Measurements from ENCODE around the gene PLPPR3. TPM values are rescaled to one million over a fixed set of nuclear protein-coding genes. Genes with fewer than 3 reads are reported as not detected.
A peak's percentile ranks its signal among the peaks of the same experiment; 100 is the strongest.
"Not testable (repeated sequence)": the region's sequence is repeated elsewhere in the genome, so short reads cannot be mapped to it uniquely, and the experiment has no call there.

The PLPPR3 gene
- total RNA-seq, 2 donors from 2014 or later: not detected

GRCh38 chr19:861141-861755, 39.5 kb upstream of the PLPPR3 start:
- ATAC-seq (replicated peaks in 1 of 2) (no peak), DNase-seq (no peak)
- H3K27ac Mint-ChIP-seq: no peak overlapping the region
- H3K4me3 Mint-ChIP-seq: peak overlapping the region; percentile 51 to 61
- H3K9me3 Mint-ChIP-seq: no peaks in the 10 kb centered on the region
- peaks cover 15% of the 10 kb centered on the region for H3K4me1 Mint-ChIP-seq (ENCODE audit: low read depth)
- no peaks in the 10 kb centered on the region for H3K36me3 Mint-ChIP-seq (ENCODE audit: insufficient read depth in 2 of 2)
- peaks cover 5% of the 10 kb centered on the region for H3K27me3 Mint-ChIP-seq (ENCODE audit: low read depth)

GRCh38 chr19:858868-859843, 37.4 kb upstream of the PLPPR3 start, which contains the start of gene CFD:
Gene CFD (plus strand): TSS chr19:859664. CDS start chr19:859690, 26 bp downstream.
- ATAC-seq (replicated peaks in 1 of 2): no peak
- H3K4me1 Mint-ChIP-seq (ENCODE audit: low read depth): peaks cover 15% of the 10 kb centered on the region
- no peaks in the 10 kb centered on the region for H3K36me3 Mint-ChIP-seq (ENCODE audit: insufficient read depth in 2 of 2)
- no peak within 1 kb of the TSS for H3K27ac Mint-ChIP-seq
- no peak for DNase-seq
- H3K9me3 Mint-ChIP-seq: no peaks in the 10 kb centered on the region
- peak within 1 kb of the TSS; percentile 61 to 62 for H3K4me3 Mint-ChIP-seq
- peaks cover 5% of the 10 kb centered on the region for H3K27me3 Mint-ChIP-seq (ENCODE audit: low read depth)

- no peaks in the 10 kb centered on the region for H3K9me3 Mint-ChIP-seq
- H3K27ac Mint-ChIP-seq: no peak overlapping the region
- peaks cover 9% of the 10 kb centered on the region for H3K4me1 Mint-ChIP-seq (ENCODE audit: low read depth)
- no peak overlapping the region for H3K4me3 Mint-ChIP-seq
- no peak for DNase-seq
- no peaks in the 10 kb centered on the region for H3K36me3 Mint-ChIP-seq (ENCODE audit: insufficient read depth in 2 of 2)
- no peak for ATAC-seq (replicated peaks in 1 of 2)
- H3K27me3 Mint-ChIP-seq (ENCODE audit: low read depth): peaks cover 5% of the 10 kb centered on the region
These were observed 36.5 kb upstream of the PLPPR3 start for GRCh38 chr19:858284-858683.

GRCh38 chr19:855566-856120, 33.9 kb upstream of the PLPPR3 start:
- Mint-ChIP-seq H3K27ac (no peak overlapping the region), H3K4me3 (no peak overlapping the region), H3K27me3 (ENCODE audit: low read depth) (peaks cover 5% of the 10 kb centered on the region), H3K36me3 (ENCODE audit: insufficient read depth in 2 of 2) (no peaks in the 10 kb centered on the region), H3K9me3 (no peaks in the 10 kb centered on the region), H3K4me1 (ENCODE audit: low read depth) (no peaks in the 10 kb centered on the region)
- ATAC-seq (replicated peaks in 1 of 2): no peak
- no peak for DNase-seq

GRCh38 chr19:855142-855541, 33.4 kb upstream of the PLPPR3 start:
- H3K9me3 Mint-ChIP-seq: no peaks in the 10 kb centered on the region
- no peak overlapping the region for H3K27ac Mint-ChIP-seq
- peaks cover 5% of the 10 kb centered on the region for H3K27me3 Mint-ChIP-seq (ENCODE audit: low read depth)
- no peaks in the 10 kb centered on the region for H3K36me3 Mint-ChIP-seq (ENCODE audit: insufficient read depth in 2 of 2)
- no peaks in the 10 kb centered on the region for H3K4me1 Mint-ChIP-seq (ENCODE audit: low read depth)
- no peak for DNase-seq
- no peak overlapping the region for H3K4me3 Mint-ChIP-seq
- ATAC-seq (replicated peaks in 1 of 2): no peak

- no peak for ATAC-seq (replicated peaks in 1 of 2)
- H3K9me3 Mint-ChIP-seq: no peaks in the 10 kb centered on the region
- no peak overlapping the region for H3K27ac Mint-ChIP-seq
These were observed 32.8 kb upstream of the PLPPR3 start for GRCh38 chr19:854549-854948.

GRCh38 chr19:853614-854220, 32.0 kb upstream of the PLPPR3 start:
- not testable (repeated sequence) for H3K4me3 Mint-ChIP-seq; DNase-seq; H3K4me1 Mint-ChIP-seq (ENCODE audit: low read depth); H3K27me3 Mint-ChIP-seq (ENCODE audit: low read depth); H3K9me3 Mint-ChIP-seq; ATAC-seq (replicated peaks in 1 of 2); H3K36me3 Mint-ChIP-seq (ENCODE audit: insufficient read depth in 2 of 2); H3K27ac Mint-ChIP-seq

More at GRCh38 chr19:854549-854948, 32.8 kb upstream of the PLPPR3 start:
- peaks cover 5% of the 10 kb centered on the region for H3K27me3 Mint-ChIP-seq (ENCODE audit: low read depth)
- H3K4me3 Mint-ChIP-seq: no peak overlapping the region
- H3K4me1 Mint-ChIP-seq (ENCODE audit: low read depth): no peaks in the 10 kb centered on the region
- DNase-seq: no peak
- H3K36me3 Mint-ChIP-seq (ENCODE audit: insufficient read depth in 2 of 2): no peaks in the 10 kb centered on the region

GRCh38 chr19:853014-853585, 31.3 kb upstream of the PLPPR3 start:
- ATAC-seq (replicated peaks in 1 of 2) (no peak), DNase-seq (no peak)
- H3K9me3 Mint-ChIP-seq: no peaks in the 10 kb centered on the region
- H3K27ac Mint-ChIP-seq: no peak overlapping the region
- no peaks in the 10 kb centered on the region for H3K4me1 Mint-ChIP-seq (ENCODE audit: low read depth)
- H3K36me3 Mint-ChIP-seq (ENCODE audit: insufficient read depth in 2 of 2): no peaks in the 10 kb centered on the region
- H3K4me3 Mint-ChIP-seq: no peak overlapping the region
- H3K27me3 Mint-ChIP-seq (ENCODE audit: low read depth): peaks cover under 1% of the 10 kb centered on the region

- ATAC-seq (replicated peaks in 1 of 2) (no peak), DNase-seq (no peak)
- Mint-ChIP-seq H3K4me1 (ENCODE audit: low read depth) (no peaks in the 10 kb centered on the region), H3K36me3 (ENCODE audit: insufficient read depth in 2 of 2) (no peaks in the 10 kb centered on the region), H3K9me3 (no peaks in the 10 kb centered on the region), H3K4me3 (no peak within 1 kb of the TSS), H3K27ac (no peak within 1 kb of the TSS), H3K27me3 (ENCODE audit: low read depth) (peaks cover 5% of the 10 kb centered on the region)
These were observed 30.6 kb upstream of the PLPPR3 start, which contains the start of gene ELANE for GRCh38 chr19:852136-853013. Gene ELANE (plus strand): TSS chr19:852303. CDS start chr19:852329, 26 bp downstream.

GRCh38 chr19:850979-851335, 29.2 kb upstream of the PLPPR3 start:
- DNase-seq (no peak), ATAC-seq (replicated peaks in 1 of 2) (no peak)
- Mint-ChIP-seq H3K4me3 (no peak overlapping the region), H3K36me3 (ENCODE audit: insufficient read depth in 2 of 2) (no peaks in the 10 kb centered on the region), H3K27ac (no peak overlapping the region), H3K27me3 (ENCODE audit: low read depth) (peaks cover 14% of the 10 kb centered on the region), H3K4me1 (ENCODE audit: low read depth) (no peaks in the 10 kb centered on the region), H3K9me3 (no peaks in the 10 kb centered on the region)

GRCh38 chr19:850221-850978, 28.6 kb upstream of the PLPPR3 start:
- Mint-ChIP-seq H3K27ac (no peak overlapping the region), H3K27me3 (ENCODE audit: low read depth) (peaks cover 19% of the 10 kb centered on the region), H3K4me3 (no peak overlapping the region), H3K9me3 (no peaks in the 10 kb centered on the region), H3K4me1 (ENCODE audit: low read depth) (no peaks in the 10 kb centered on the region), H3K36me3 (ENCODE audit: insufficient read depth in 2 of 2) (no peaks in the 10 kb centered on the region)
- ATAC-seq (replicated peaks in 1 of 2) (no peak), DNase-seq (no peak)

Measured in activated T-cell treated with anti-CD3 and anti-CD28 coated beads, Interleukin-2, amount 50 U/mL, for 72 hours (primary cell).